H1 (cell line): ENCODE measurements around the gene TAAR8. TPM values are rescaled to one million over a fixed set of nuclear protein-coding genes. Genes with fewer than 3 reads are reported as not detected.

Experiments
- CEBPB ChIP-seq: IDR thresholded peaks from 2 replicates; pipeline ENCODE4 v1.6.1; 2012; ENCODE audit warnings: low read depth, low read length
- polyA plus RNA-seq, 7 experiments: library from polyadenylated mRNA; depleted of rRNA in 3 of 7; stranded (reverse) in 5 of 7; unstranded in 2 of 7; fragments of >200 nt in 5 of 7; fragments of 200-250 nt in 2 of 7; gene quantifications; 1 replicate in 5 of 7; 2 replicates in 1 of 7; 4 replicates in 1 of 7; pipeline versions ENCODE4 v1.2.1 to v1.2.3, GENCODE V29; 2011 to 2013; ENCODE audit warnings: missing spikeins in 2 of 7, mixed read lengths in 2 of 7
- total RNA-seq: library from RNA; stranded (reverse); fragmentation: NEBNext Ultra II Directional; extraction: Animal tissue kit (Norgen Biotek cat#: 25700); gene quantifications from 2 replicates; pipeline ENCODE4 v1.2.1, GENCODE V29; 2021
- TF ChIP-seq, protein P1 (sequence below): IDR thresholded peaks from 2 replicates; pipeline ENCODE4 v1.6.1; 2012; ENCODE audit warnings: low read length, inconsistent platforms

Gene TAAR8
- total and polyA plus RNA-seq, 2 of the 8 experiments (the other 6 are each of a cell fraction or from before 2014, with no cell fraction given), result not detected

- TF ChIP-seq CEBPB, result no peak
- TF ChIP-seq, protein P1, sequence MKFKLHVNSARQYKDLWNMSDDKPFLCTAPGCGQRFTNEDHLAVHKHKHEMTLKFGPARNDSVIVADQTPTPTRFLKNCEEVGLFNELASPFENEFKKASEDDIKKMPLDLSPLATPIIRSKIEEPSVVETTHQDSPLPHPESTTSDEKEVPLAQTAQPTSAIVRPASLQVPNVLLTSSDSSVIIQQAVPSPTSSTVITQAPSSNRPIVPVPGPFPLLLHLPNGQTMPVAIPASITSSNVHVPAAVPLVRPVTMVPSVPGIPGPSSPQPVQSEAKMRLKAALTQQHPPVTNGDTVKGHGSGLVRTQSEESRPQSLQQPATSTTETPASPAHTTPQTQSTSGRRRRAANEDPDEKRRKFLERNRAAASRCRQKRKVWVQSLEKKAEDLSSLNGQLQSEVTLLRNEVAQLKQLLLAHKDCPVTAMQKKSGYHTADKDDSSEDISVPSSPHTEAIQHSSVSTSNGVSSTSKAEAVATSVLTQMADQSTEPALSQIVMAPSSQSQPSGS, result no peak
Observed at GRCh38 chr6:132505158-132505557, 47.3 kb upstream of the TAAR8 start (continued).
